Neural progenitor cell (in vitro differentiated cells): Measurements from ENCODE around the gene SNAI3.

Experiments used
- CTCF ChIP-seq: fragments of 200-600 bp; sonication (generic); IDR thresholded peaks from 2 replicates; pipeline ENCODE4 v1.5.1; 2017; ENCODE audit warnings: antibody characterized with exemption, mild to moderate bottlenecking
- EZH2 ChIP-seq: fragments of 200-600 bp; sonication (generic); IDR thresholded peaks from 2 replicates; pipeline ENCODE4 v1.6.1; 2017; ENCODE audit warnings: antibody characterized with exemption, mild to moderate bottlenecking, moderate library complexity
- EZH2phosphoT487 ChIP-seq: fragments of 200-600 bp; sonication (generic); IDR thresholded peaks from 2 replicates; pipeline ENCODE4 v1.6.1; 2017; ENCODE audit warnings: antibody characterized with exemption

GRCh38 chr16:88633684-88634140 lies 52.6 kb downstream of the SNAI3 start:
- no peak for TF ChIP-seq EZH2
- peak; percentile 52 for TF ChIP-seq CTCF
- TF ChIP-seq EZH2phosphoT487, result no peak
